Upper lobe of left lung (tissue), 6 donors: ENCODE results near the gene FAM120B. TPM values are rescaled to one million over a fixed set of nuclear protein-coding genes. Genes with fewer than 3 reads are reported as not detected.

Source experiments
- ATAC-seq, 2 donors: fragments of 200-7000 bp; cut with Tn5 transposase; one replicate each; pipeline ENCODE4 v1.9.1; 2022; ENCODE audit warnings: mild to moderate bottlenecking in 2 of 2, moderate library complexity in 2 of 2; ENCODE audit not compliant: low FRiP score in 2 of 2
- DNase-seq, 2 donors: peaks; one replicate each; pipeline ENCODE4 v3.0.0-alpha.2; 2019 to 2020
- H3K27ac ChIP-seq, 4 donors: fragments of 200-600 bp; sonication (generic); one replicate each; pipeline ENCODE4 v1.5.1; 2016 to 2019
- H3K27me3 ChIP-seq, 4 donors: fragments of 200-600 bp; sonication (generic); one replicate each; pipeline ENCODE4 v1.5.1; 2017 to 2019
- H3K36me3 ChIP-seq, 4 donors: fragments of 200-600 bp; sonication (generic); one replicate each; pipeline ENCODE4 v1.5.1; 2016 to 2019
- H3K4me1 ChIP-seq, 4 donors: fragments of 200-600 bp; sonication (generic); one replicate each; pipeline ENCODE4 v1.5.1; 2018 to 2019
- H3K4me3 ChIP-seq, 4 donors: fragments of 200-600 bp; sonication (generic); one replicate each; pipeline ENCODE4 v1.5.1; 2017 to 2019; ENCODE audit warnings: mild to moderate bottlenecking in 2 of 4, moderate library complexity in 1 of 4
- H3K9me3 ChIP-seq, 4 donors: fragments of 200-600 bp; sonication (generic); one replicate each; pipeline ENCODE4 v1.5.1; 2018 to 2019
- EP300 ChIP-seq, 4 donors: sonication (generic); formaldehyde crosslinking; IDR thresholded peaks; one replicate each; pipeline ENCODE4 v1.5.1; 2017; ENCODE audit warnings: antibody characterized with exemption in 4 of 4, control low read depth in 2 of 4
- POLR2A ChIP-seq, 4 donors: fragments of 450-650 bp; IDR thresholded peaks; one replicate each; pipeline ENCODE4 v1.5.1; 2016 to 2017; ENCODE audit warnings: antibody characterized with exemption in 4 of 4, mild to moderate bottlenecking in 2 of 4
- POLR2AphosphoS5 ChIP-seq, 2 donors: sonication (generic); formaldehyde crosslinking; IDR thresholded peaks; one replicate each; pipeline ENCODE4 v1.5.1; 2017; ENCODE audit warnings: antibody characterized with exemption in 2 of 2
- WGBS, 2 donors: methylation state at CpG; one replicate each; pipeline ENCODE4 v1.1.5; 2017 to 2018; 5-methylcytosine and 5-hydroxymethylcytosine counted together
- total RNA-seq, 6 donors: library from RNA; depleted of rRNA in 4 of 6; stranded (reverse); fragments of >200 nt in 4 of 6; gene quantifications; one replicate each; pipeline versions ENCODE4 v1.1.0 to v1.2.1, GENCODE V29; 2016 to 2021
- TF ChIP-seq, protein P1 (sequence below), 6 experiments: fragments of 450-650 bp in 4 of 6; fragments of 200-600 bp in 2 of 6; sonication (generic) in 2 of 6; IDR thresholded peaks; one replicate each; pipeline ENCODE4 v1.5.1; 2016 to 2019; ENCODE audit warnings: antibody characterized with exemption in 6 of 6
- donor health status: DM: no; HTN: no; CAD: no; lungs with moderate emphysema.
- donor health status: DM: no; HTN: yes; CAD: no; lungs with severe emphysema.

The FAM120B gene
- total RNA-seq, 6 donors from 2014 or later = 20.1 to 51.3 (median 28.3) TPM

DNA sequence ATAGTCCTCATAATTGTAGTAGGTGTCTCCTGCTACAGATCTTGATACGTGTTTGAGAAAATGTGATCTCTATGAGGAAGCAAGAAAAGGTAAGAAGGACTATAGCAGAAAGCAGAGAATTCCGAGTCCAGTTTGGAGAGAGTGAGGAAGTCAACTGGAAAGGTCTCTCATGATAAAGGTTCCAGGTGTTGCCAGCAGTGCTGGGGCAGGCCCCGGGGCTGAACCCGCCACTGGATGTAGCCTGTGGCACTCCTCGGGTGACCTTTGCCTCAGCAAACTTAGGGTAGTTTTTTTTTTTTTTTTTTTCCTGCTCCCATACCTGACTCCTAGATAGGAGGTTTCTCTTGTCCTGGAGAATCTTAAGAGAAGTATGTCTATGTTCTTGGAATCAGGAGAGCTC, 62.8 kb downstream of the FAM120B start:
- H3K9me3 ChIP-seq = no peaks in the 10 kb centered on the region
- no peak overlapping the region for H3K27ac ChIP-seq
- H3K36me3 ChIP-seq = peaks cover 0 to 30% (median 9%) of the 10 kb centered on the region in 4 donors
- H3K4me1 ChIP-seq = peaks cover 0 to 12% (median 0%) of the 10 kb centered on the region in 4 donors
- H3K27me3 ChIP-seq = no peaks in the 10 kb centered on the region
- H3K4me3 ChIP-seq = no peak overlapping the region
- ATAC-seq (no peak), DNase-seq (no peak)
- WGBS, 2 donors = 82 to 89% methylated on average over 5 of the region's 5 CpGs
- TF ChIP-seq POLR2A (IDR thresholded peaks at IDR 0.05) (no peak), POLR2AphosphoS5 (IDR thresholded peaks at IDR 0.05) (no peak), EP300 (IDR thresholded peaks at IDR 0.05) (no peak)
- TF ChIP-seq, protein P1, sequence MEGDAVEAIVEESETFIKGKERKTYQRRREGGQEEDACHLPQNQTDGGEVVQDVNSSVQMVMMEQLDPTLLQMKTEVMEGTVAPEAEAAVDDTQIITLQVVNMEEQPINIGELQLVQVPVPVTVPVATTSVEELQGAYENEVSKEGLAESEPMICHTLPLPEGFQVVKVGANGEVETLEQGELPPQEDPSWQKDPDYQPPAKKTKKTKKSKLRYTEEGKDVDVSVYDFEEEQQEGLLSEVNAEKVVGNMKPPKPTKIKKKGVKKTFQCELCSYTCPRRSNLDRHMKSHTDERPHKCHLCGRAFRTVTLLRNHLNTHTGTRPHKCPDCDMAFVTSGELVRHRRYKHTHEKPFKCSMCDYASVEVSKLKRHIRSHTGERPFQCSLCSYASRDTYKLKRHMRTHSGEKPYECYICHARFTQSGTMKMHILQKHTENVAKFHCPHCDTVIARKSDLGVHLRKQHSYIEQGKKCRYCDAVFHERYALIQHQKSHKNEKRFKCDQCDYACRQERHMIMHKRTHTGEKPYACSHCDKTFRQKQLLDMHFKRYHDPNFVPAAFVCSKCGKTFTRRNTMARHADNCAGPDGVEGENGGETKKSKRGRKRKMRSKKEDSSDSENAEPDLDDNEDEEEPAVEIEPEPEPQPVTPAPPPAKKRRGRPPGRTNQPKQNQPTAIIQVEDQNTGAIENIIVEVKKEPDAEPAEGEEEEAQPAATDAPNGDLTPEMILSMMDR (IDR thresholded peaks at IDR 0.05) = no peak

DNA sequence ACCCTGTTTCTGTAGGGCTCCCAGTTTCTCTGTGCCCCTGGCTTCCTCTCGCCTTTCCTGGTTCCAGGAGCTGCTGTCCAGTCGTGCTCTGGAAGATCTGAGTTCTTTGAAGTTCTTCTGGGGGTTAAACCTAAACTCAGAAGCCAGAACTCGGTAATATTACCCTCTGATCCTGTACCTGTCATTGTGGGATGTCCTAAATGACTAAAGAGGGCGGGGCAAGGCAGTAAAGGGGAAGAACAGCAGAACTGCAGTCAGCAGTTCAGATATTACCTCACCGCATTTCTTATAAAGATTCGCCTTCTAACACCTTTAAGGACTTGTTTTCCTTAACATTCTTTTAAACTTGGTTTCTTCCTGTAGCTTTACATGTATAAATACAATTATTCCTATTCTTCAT, 63.9 kb downstream of the FAM120B start:
- no peak for ATAC-seq
- H3K4me1 ChIP-seq = peaks cover 0 to 8% (median 0%) of the 10 kb centered on the region in 4 donors
- 77 to 89% methylated on average over 6 of the region's 6 CpGs for WGBS, 2 donors

DNA sequence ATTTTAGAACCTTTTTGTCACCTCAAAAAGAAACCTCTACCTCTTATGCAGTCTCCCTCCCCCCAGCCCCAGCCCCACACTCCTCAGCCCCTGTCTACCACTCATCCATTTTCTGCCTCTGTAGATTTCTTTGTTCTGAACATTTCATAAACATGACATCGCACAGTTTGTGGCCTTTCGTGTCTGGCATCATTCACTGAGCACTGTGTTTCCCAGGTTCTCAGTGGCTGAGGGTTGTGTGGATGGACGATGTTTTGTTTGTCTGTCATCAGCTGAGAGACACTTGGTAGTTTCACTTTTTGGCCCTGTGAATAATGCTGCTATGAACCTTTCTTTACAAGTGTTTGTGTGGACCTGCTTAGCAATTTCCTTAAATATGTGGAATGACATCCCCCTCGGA, 64.5 kb downstream of the FAM120B start:
- 67 to 68% methylated on average over 4 of the region's 4 CpGs for WGBS, 2 donors
- peaks cover 0 to 22% (median 1%) of the 10 kb centered on the region in 4 donors for H3K36me3 ChIP-seq
- H3K4me3 ChIP-seq = no peak overlapping the region
- H3K27me3 ChIP-seq = no peaks in the 10 kb centered on the region
- H3K27ac ChIP-seq = peak overlapping the region in 1 of 4 donors; percentile 54
- H3K4me1 ChIP-seq = peaks cover 0 to 1% (median 0%) of the 10 kb centered on the region in 4 donors
- no peak for DNase-seq
- no peak for ATAC-seq
- TF ChIP-seq POLR2A (IDR thresholded peaks at IDR 0.05) (no peak), EP300 (IDR thresholded peaks at IDR 0.05) (no peak), POLR2AphosphoS5 (IDR thresholded peaks at IDR 0.05) (no peak)
- TF ChIP-seq, protein P1 (IDR thresholded peaks at IDR 0.05) = no peak
- no peaks in the 10 kb centered on the region for H3K9me3 ChIP-seq

More for the DNA sequence above, 63.9 kb downstream of the FAM120B start:
- no peak overlapping the region for H3K4me3 ChIP-seq
- no peaks in the 10 kb centered on the region for H3K9me3 ChIP-seq
- peak overlapping the region in 1 of 4 donors; percentile 54 for H3K27ac ChIP-seq
- TF ChIP-seq POLR2A (IDR thresholded peaks at IDR 0.05) (no peak), EP300 (IDR thresholded peaks at IDR 0.05) (no peak), POLR2AphosphoS5 (IDR thresholded peaks at IDR 0.05) (no peak)
- TF ChIP-seq, protein P1 (IDR thresholded peaks at IDR 0.05) = no peak
- peaks cover 0 to 24% (median 1%) of the 10 kb centered on the region in 4 donors for H3K36me3 ChIP-seq
- H3K27me3 ChIP-seq = no peaks in the 10 kb centered on the region
- DNase-seq = no peak

DNA sequence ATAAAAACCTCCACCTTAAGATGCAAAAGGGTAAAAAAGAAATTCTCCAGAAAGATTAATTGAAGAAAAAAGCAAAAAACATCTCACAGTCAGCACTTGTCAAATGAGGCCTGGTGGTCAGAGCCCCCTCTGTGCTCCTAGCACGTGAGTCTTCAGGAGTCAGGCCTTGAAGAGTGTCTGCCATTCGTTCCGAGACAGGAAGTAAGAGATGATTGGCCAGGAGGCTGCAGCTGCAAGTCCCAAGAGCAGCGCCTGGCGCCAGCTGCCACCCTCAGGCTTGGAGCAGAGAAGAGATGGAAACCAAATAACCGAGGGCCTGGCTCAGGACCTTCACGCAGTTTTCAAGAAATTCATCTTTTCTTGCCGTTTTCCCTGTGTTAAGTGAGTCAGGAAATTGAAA, 65.0 kb downstream of the FAM120B start:
- Histone ChIP-seq H3K36me3 (peaks cover 0 to 27% (median 2%) of the 10 kb centered on the region in 4 donors), H3K27me3 (no peaks in the 10 kb centered on the region), H3K4me3 (no peak overlapping the region), H3K27ac (peak overlapping the region in 1 of 4 donors; percentile 54), H3K4me1 (no peaks in the 10 kb centered on the region), H3K9me3 (no peaks in the 10 kb centered on the region)
- DNase-seq (no peak), ATAC-seq (no peak)
- WGBS, 2 donors = 74 to 82% methylated on average over 8 of the region's 8 CpGs
- TF ChIP-seq EP300 (IDR thresholded peaks at IDR 0.05) = no peak
- TF ChIP-seq POLR2AphosphoS5 (IDR thresholded peaks at IDR 0.05) = no peak
- TF ChIP-seq POLR2A (IDR thresholded peaks at IDR 0.05) = no peak
- TF ChIP-seq, protein P1 (IDR thresholded peaks at IDR 0.05) = no peak
